WTC11 (cell line): ENCODE measurements around the gene MBNL1.

Source experiments
- IRF2 ChIP-seq: sonication (generic); formaldehyde crosslinking; IDR thresholded peaks from 2 replicates; pipeline ENCODE4 v1.8.0; 2022; ENCODE audit warnings: low read depth, missing genetic modification reagents, borderline replicate concordance
- JUN ChIP-seq: sonication (generic); formaldehyde crosslinking; IDR thresholded peaks from 2 replicates; pipeline ENCODE4 v1.8.0; 2023; ENCODE audit warnings: mild to moderate bottlenecking, missing genetic modification reagents
- MAX ChIP-seq: sonication (generic); formaldehyde crosslinking; IDR thresholded peaks from 2 replicates; pipeline ENCODE4 v1.8.0; 2022; ENCODE audit warnings: mild to moderate bottlenecking, missing genetic modification reagents
- NR3C1 ChIP-seq: sonication (generic); formaldehyde crosslinking; conservative IDR thresholded peaks from 2 replicates; pipeline ENCODE4 v1.8.1; 2023; ENCODE audit warnings: low read depth, mild to moderate bottlenecking, missing genetic modification reagents
- RORB ChIP-seq: fragments of 250-450 bp; sonication (Bioruptor Pico); IDR thresholded peaks from 2 replicates; pipeline ENCODE4 v1.9.0; 2021; ENCODE audit warnings: mild to moderate bottlenecking
- ZNF423 ChIP-seq: fragments of 250-450 bp; sonication (Bioruptor Pico); IDR thresholded peaks from 2 replicates; pipeline ENCODE4 v2.1.2; 2022; ENCODE audit warnings: mild to moderate bottlenecking, moderate library complexity
- ZSCAN18 ChIP-seq: fragments of 250-450 bp; sonication (Bioruptor Pico); IDR thresholded peaks from 2 replicates; pipeline ENCODE4 v2.1.2; 2022; ENCODE audit warnings: mild to moderate bottlenecking, moderate library complexity
- TF ChIP-seq, protein P1 (sequence below): sonication (generic); formaldehyde crosslinking; IDR thresholded peaks from 2 replicates; pipeline ENCODE4 v1.8.1; 2023; ENCODE audit warnings: mild to moderate bottlenecking, moderate library complexity, missing genetic modification reagents
- TF ChIP-seq, protein P2 (sequence below): fragments of 200-600 bp; IDR thresholded peaks from 2 replicates; pipeline ENCODE4 v1.8.0; 2022; ENCODE audit warnings: antibody characterized with exemption
- TF ChIP-seq, protein P3 (sequence below): sonication (generic); formaldehyde crosslinking; IDR thresholded peaks from 2 replicates; pipeline ENCODE4 v1.8.1; 2022; ENCODE audit warnings: low read depth, mild to moderate bottlenecking, moderate library complexity, missing genetic modification reagents, borderline replicate concordance

DNA sequence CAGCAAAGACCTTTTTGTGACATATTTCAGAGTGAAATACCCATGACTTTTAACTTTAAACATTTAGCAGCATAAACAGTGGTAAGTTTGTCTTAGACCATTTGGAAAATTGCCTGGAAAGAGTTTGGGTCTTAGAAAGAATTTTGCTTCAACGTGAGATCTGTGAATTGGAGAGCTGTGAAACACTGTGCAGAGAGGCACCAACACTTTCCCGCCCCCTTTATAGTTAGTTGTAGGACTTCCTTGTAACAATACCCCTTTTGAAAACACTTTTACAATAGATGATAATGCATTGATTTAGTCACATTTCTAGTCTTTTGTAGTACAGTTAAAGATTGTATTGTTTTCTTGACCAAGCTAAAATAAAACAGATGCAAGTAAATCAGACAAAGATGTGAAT lies 43.5 kb upstream of the MBNL1 start:
- TF ChIP-seq IRF2 = no peak
- no peak for TF ChIP-seq ZSCAN18
- TF ChIP-seq MAX (CRISPR knock-in tag) = no peak
- no peak for TF ChIP-seq JUN (CRISPR knock-in tag)
- TF ChIP-seq ZNF423 (CRISPR knock-in tag) = no peak
- TF ChIP-seq, protein P1, sequence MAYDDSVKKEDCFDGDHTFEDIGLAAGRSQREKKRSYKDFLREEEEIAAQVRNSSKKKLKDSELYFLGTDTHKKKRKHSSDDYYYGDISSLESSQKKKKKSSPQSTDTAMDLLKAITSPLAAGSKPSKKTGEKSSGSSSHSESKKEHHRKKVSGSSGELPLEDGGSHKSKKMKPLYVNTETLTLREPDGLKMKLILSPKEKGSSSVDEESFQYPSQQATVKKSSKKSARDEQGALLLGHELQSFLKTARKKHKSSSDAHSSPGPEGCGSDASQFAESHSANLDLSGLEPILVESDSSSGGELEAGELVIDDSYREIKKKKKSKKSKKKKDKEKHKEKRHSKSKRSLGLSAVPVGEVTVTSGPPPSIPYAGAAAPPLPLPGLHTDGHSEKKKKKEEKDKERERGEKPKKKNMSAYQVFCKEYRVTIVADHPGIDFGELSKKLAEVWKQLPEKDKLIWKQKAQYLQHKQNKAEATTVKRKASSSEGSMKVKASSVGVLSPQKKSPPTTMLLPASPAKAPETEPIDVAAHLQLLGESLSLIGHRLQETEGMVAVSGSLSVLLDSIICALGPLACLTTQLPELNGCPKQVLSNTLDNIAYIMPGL (CRISPR knock-in tag) = no peak
- TF ChIP-seq, protein P2, sequence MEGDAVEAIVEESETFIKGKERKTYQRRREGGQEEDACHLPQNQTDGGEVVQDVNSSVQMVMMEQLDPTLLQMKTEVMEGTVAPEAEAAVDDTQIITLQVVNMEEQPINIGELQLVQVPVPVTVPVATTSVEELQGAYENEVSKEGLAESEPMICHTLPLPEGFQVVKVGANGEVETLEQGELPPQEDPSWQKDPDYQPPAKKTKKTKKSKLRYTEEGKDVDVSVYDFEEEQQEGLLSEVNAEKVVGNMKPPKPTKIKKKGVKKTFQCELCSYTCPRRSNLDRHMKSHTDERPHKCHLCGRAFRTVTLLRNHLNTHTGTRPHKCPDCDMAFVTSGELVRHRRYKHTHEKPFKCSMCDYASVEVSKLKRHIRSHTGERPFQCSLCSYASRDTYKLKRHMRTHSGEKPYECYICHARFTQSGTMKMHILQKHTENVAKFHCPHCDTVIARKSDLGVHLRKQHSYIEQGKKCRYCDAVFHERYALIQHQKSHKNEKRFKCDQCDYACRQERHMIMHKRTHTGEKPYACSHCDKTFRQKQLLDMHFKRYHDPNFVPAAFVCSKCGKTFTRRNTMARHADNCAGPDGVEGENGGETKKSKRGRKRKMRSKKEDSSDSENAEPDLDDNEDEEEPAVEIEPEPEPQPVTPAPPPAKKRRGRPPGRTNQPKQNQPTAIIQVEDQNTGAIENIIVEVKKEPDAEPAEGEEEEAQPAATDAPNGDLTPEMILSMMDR = no peak
- TF ChIP-seq NR3C1 = no peak
- TF ChIP-seq, protein P3, sequence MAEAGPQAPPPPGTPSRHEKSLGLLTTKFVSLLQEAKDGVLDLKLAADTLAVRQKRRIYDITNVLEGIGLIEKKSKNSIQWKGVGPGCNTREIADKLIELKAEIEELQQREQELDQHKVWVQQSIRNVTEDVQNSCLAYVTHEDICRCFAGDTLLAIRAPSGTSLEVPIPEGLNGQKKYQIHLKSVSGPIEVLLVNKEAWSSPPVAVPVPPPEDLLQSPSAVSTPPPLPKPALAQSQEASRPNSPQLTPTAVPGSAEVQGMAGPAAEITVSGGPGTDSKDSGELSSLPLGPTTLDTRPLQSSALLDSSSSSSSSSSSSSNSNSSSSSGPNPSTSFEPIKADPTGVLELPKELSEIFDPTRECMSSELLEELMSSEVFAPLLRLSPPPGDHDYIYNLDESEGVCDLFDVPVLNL (CRISPR knock-in tag) = no peak
- TF ChIP-seq RORB = no peak
